GM19397 (cell line): ENCODE results near the gene ACACB.
"Not testable (repeated sequence)": the region's sequence is repeated elsewhere in the genome, so short reads cannot be mapped to it uniquely, and the experiment has no call there.

Source experiments
- ATAC-seq: cut with Tn5 transposase; IDR thresholded peaks from one replicate; pipeline ENCODE4 v1.9.1; 2021; ENCODE audit warnings: mild to moderate bottlenecking, moderate library complexity; ENCODE audit not compliant: unreplicated experiment

Gene ACACB

DNA sequence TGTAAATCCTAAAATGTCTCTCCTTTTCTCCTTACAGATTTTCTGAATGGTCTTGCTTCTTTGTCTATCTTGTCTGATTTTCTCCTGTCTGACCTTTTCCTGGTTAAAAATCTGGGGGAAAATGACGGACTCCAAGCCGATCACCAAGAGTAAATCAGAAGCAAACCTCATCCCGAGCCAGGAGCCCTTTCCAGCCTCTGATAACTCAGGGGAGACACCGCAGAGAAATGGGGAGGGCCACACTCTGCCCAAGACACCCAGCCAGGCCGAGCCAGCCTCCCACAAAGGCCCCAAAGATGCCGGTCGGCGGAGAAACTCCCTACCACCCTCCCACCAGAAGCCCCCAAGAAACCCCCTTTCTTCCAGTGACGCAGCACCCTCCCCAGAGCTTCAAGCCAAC lies 23.0 kb downstream of the ACACB start:
- ATAC-seq: no peak

DNA sequence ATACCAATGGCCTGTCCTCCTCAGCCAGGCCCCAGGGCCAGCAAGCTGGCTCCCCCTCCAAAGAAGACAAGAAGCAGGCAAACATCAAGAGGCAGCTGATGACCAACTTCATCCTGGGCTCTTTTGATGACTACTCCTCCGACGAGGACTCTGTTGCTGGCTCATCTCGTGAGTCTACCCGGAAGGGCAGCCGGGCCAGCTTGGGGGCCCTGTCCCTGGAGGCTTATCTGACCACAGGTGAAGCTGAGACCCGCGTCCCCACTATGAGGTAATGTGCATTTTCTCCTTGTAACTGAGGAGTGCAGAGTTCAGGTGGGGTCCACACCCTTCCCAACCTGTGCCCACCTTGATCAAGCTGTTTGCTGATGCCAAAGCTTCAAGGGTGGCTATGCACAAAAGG lies 23.4 kb downstream of the ACACB start:
- ATAC-seq: no peak

- ATAC-seq: no peak
These were observed 24.2 kb downstream of the ACACB start for GRCh38 chr12:109140560-109140959.

DNA sequence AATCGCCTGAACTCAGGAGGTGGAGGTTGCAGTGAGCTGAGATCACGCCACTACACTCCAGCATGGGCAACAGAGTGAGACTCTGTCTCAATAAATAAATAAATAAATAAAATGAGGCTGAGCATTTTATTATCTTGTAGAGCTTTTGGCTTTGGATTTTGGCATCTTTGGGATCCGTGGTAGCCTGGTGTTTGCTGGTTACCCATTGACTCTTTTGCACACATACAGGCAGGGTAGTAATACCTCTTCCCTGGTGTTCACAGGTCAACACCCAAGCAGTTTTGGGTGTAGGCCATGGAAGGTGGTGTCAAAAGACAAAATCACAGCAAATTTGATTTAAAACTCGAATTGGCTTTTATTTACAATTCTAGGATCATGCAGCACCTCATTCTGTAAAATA lies 27.8 kb downstream of the ACACB start:
- no peak for ATAC-seq

- ATAC-seq: not testable (repeated sequence)
These were observed 30.7 kb downstream of the ACACB start for GRCh38 chr12:109147126-109147525.

GRCh38 chr12:109147954-109148353 lies 31.6 kb downstream of the ACACB start:
- ATAC-seq: no peak

GRCh38 chr12:109150124-109150640 lies 33.8 kb downstream of the ACACB start:
- no peak for ATAC-seq

DNA sequence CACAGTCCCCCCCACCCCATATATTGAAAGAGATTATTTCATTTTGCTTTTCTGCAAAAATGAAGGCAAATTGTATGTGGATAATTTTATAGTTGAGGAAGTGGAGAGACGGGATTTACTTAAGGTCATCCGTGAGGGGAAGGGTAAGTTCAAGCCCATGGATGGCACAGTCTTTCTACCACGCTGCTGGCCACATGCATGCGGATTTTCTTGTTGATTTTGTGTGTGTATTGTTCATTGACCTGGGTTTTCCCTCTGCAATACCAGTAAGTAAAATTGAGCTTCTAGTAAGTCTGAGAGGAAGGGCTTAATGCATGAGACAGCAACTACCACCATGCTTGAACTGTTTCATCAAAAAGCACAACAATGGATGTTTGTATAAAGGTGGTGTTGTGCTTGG lies 35.1 kb downstream of the ACACB start:
- no peak for ATAC-seq

- no peak for ATAC-seq
These were observed 37.5 kb downstream of the ACACB start for GRCh38 chr12:109153821-109154441.

DNA sequence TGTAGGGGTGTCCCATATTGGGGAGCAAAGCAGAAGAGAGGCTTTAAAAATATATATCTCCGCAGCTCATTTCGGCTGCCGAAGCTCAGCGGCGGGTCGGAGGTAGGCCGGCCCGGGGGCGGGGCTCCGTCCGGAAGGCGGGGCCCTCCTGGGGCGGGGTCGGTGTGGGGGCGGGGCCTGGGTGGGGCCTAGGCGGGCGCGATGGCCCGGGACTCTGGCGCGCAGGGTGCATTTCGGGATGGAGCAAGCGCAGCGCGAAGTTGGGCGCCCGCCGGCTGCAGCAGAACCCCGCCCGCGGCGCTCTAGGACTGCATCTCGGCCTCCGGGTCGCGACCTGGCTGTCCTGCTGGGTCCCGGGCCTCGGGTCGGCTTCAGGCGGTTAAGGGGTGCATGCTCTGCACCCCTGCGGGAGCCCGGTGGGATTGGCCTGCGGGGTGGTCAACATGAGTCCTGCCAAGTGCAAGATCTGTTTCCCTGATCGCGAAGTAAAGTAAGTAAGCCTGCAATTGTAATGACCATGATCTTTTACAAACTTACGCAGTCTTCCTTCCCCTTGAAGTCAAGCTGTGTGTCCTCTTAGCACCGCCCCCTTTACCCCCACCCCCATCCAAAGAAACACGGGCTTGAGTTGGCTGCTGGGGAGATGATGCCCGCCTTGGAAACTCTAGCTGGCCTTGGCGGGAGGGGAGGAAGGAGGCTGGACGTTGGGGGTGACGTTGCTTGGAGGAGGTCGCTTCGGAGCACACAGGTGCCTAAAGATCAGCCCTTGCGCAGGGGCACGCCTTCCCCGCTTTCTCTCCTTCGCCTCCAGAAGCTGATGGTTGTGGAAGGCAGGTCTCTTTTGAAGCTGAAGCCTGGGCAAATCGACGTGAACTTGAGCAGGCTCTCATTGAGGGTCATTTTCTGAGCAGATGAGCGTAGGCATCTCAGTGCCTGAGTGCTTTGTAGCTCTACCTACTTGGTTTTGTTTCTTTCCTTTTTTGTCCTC lies 38.4 kb downstream of the ACACB start:
- ATAC-seq: peak; percentile 90

DNA sequence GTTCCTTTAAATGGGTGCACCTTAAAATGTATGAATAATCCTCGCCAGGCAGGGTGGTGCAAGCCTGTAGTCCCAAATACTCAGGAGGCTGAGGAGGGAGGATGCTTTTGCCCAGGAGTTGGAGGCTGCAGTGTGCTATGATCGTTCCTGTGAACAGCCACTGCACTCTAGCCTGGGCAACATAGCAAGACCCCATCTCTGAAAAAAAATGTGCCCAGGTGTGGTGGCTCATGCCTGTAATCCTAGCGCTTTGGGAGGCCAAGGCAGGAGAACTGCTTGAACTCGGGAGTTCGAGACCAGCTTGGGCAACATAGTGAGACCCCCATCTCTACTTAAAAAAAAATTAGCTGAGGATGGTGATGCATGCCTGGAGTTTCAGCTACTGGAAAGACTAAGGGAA lies 39.6 kb downstream of the ACACB start:
- ATAC-seq: no peak

GRCh38 chr12:109156586-109156985 lies 40.2 kb downstream of the ACACB start:
- ATAC-seq: no peak

- ATAC-seq: no peak
These were observed 41.6 kb downstream of the ACACB start for GRCh38 chr12:109157986-109158385.

GRCh38 chr12:109160433-109160832 lies 44.0 kb downstream of the ACACB start:
- ATAC-seq: no peak

DNA sequence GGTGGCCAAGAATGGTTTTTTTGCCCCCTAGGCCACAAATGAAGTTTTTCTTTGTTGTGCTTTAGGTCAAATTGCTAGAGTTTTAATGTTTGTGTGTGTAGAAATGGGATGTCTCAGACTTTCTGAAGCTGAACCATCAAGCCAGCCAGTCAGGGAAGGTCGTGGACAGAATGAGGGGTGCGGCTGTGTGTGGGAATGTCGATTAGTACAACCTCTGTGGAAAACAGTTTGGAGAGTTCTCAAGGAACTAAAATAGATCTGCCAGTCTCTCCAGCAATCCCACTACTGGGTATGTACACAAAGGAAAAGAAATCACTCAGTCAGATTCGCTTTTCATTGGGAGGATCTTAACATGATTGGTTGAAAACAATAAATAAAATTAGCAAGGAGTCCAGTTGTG lies 44.5 kb downstream of the ACACB start:
- ATAC-seq: no peak

DNA sequence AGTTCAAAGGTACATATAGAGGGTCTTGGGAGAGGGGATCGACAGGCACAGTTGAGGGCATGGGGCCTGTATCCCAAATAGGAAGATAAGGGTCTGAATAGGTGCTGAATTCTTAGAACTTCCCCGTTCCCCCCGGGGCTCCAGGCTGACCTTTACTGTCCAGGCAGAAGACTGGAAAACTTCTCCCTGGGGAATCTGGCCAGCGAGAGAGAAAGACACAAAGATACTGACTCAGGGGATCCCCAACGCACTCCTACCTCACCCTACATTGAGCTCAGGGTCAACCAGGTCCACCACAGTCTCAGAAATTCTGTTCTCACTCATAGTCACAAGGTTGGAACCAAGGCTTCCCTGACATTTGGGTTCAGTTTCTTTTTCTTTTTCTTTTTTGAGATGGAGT lies 46.2 kb downstream of the ACACB start:
- ATAC-seq: no peak

- no peak for ATAC-seq
These were observed 46.8 kb downstream of the ACACB start for GRCh38 chr12:109163167-109163566.

GRCh38 chr12:109165599-109165998 lies 49.2 kb downstream of the ACACB start:
- ATAC-seq: no peak

DNA sequence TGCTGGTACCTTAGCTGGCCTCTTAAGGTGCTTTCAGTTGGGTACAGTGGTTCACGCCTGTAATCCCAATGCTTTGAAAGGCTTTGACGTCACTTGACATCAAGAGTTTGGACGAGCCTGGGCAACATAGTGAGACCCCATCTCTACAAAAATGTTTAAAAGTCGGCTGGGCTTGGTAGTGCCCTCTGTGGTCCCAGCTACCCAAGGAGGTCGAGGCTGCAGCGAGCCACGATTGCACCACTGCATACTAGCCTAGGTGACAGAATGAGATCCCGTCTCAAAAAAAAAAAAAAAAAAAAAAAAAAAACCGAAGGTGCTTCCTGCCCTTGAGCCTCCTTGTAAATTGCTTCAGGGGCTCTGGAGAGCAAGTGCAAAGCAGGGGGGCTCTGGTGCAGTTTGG lies 50.0 kb downstream of the ACACB start:
- ATAC-seq: no peak

DNA sequence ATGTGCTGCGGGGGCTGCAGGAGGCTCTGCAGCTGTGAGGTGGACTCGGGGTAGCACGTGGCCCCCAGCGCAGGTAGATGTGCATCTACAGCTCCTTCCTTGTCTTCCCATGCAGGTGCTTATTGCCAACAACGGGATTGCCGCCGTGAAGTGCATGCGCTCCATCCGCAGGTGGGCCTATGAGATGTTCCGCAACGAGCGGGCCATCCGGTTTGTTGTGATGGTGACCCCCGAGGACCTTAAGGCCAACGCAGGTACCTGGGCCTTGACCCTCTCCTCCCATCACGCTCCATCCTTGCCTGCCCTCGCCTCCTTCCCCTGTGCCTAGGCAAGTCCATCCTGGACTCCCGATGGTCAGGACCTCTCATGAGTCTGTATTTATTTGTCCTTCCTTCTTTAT lies 51.4 kb downstream of the ACACB start:
- ATAC-seq: no peak

GRCh38 chr12:109169262-109169661 lies 52.9 kb downstream of the ACACB start:
- ATAC-seq: no peak

DNA sequence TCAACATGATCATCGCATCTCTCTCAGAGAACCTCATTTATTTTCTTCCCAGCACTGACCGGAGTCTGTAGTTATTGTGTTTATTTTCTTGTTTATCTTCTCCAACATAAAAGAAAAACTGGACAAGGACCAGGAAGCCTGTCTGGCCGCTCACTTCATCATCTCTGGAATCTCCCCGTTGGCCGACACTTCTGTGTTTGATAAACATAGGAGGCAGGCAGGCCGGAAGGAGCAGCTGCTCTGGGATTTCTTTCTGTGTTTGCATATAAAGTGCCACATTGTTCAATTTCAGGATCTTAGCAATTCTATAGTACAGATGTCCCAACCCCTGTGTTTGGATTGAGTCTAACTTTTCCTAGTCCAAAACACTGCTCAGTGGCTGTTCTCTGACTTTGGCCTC lies 53.3 kb downstream of the ACACB start:
- ATAC-seq: no peak
